ENCODE measurements around the gene JAML.

DNA sequence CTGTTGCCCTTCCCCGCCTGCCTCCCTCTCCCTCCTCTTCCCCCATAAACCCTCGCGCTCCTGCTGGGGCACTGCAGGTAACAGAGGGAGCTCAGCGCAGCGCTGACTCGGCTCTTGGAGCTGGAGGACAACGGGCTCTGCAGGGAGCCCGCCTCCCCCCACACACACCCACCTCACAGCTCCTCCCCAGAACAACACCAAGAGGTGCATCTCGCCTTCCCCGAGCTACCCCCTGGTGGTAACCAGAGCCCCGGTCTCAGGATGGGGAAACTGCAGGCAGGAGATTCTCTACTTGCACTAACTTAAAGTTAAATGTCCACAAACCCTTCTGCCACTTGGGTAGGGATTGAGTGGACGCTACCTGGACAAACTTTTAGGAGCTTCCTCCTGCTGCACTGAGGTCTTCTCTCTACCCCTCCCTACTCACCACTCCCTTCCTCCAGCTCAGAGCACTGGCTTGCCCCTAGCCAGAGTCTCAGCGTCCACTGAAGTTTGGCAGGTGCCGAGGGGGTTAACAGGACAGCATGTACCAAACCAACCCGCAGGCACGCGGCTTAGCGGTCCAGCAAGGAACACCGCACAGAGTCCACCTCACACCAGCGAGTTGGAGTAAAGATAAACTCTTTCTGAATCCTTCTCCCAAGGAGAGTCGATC is 68.2 kb downstream of the JAML start:
- no peak for TF ChIP-seq EZH2 (IDR thresholded peaks at IDR 0.05; ENCODE audit: low read length)
- TF ChIP-seq, protein P1, sequence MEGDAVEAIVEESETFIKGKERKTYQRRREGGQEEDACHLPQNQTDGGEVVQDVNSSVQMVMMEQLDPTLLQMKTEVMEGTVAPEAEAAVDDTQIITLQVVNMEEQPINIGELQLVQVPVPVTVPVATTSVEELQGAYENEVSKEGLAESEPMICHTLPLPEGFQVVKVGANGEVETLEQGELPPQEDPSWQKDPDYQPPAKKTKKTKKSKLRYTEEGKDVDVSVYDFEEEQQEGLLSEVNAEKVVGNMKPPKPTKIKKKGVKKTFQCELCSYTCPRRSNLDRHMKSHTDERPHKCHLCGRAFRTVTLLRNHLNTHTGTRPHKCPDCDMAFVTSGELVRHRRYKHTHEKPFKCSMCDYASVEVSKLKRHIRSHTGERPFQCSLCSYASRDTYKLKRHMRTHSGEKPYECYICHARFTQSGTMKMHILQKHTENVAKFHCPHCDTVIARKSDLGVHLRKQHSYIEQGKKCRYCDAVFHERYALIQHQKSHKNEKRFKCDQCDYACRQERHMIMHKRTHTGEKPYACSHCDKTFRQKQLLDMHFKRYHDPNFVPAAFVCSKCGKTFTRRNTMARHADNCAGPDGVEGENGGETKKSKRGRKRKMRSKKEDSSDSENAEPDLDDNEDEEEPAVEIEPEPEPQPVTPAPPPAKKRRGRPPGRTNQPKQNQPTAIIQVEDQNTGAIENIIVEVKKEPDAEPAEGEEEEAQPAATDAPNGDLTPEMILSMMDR (optimal IDR thresholded peaks at IDR 0.05 in 1 of 3, IDR thresholded peaks at IDR 0.05 in 1 of 3, conservative IDR thresholded peaks at IDR 0.05 in 1 of 3; ENCODE audit: extremely low read depth in 1 of 3, insufficient read depth in 2 of 3, low read length in 3 of 3): no peak
